Measurements from ENCODE around the gene S1PR4.

DNA sequence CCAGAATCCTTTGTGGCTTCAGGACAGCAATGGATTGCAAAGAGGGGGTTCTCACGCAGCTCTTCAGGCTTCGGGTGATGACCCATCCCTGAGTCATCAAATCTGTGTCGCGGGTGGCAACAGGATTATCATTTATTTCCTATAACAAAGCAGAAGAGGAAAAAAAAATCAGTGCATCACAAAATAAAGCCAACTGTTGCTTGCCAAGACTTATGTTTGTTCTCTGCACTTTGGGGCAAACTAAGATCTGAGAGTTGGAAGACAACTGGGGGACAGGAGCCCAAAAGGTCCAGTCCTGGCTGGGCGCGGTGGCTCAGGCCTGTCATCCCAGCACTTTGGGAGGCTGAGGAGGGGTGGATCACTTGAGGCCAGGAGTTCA, 36.3 kb upstream of the S1PR4 start:
- TF ChIP-seq, protein P1, sequence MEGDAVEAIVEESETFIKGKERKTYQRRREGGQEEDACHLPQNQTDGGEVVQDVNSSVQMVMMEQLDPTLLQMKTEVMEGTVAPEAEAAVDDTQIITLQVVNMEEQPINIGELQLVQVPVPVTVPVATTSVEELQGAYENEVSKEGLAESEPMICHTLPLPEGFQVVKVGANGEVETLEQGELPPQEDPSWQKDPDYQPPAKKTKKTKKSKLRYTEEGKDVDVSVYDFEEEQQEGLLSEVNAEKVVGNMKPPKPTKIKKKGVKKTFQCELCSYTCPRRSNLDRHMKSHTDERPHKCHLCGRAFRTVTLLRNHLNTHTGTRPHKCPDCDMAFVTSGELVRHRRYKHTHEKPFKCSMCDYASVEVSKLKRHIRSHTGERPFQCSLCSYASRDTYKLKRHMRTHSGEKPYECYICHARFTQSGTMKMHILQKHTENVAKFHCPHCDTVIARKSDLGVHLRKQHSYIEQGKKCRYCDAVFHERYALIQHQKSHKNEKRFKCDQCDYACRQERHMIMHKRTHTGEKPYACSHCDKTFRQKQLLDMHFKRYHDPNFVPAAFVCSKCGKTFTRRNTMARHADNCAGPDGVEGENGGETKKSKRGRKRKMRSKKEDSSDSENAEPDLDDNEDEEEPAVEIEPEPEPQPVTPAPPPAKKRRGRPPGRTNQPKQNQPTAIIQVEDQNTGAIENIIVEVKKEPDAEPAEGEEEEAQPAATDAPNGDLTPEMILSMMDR (IDR thresholded peaks at IDR 0.05): no peak
- TF ChIP-seq POLR2A (IDR thresholded peaks at IDR 0.05): no peak

Measured in tibial nerve (tissue), 3 donors.